Glutamatergic neuron (in vitro differentiated cells): Measurements from ENCODE around the gene RAD51B. TPM values are rescaled to one million over a fixed set of nuclear protein-coding genes. Genes with fewer than 3 reads are reported as not detected.

Experiments
- DNase-seq: peaks from one replicate; pipeline ENCODE4 v3.0.0; 2022
- H3K27ac Mint-ChIP-seq: one replicate; pipeline ENCODE4 v1.8.0; 2020; ENCODE audit warnings: mild to moderate bottlenecking, mixed read lengths, inconsistent platforms; ENCODE audit not compliant: unreplicated experiment
- H3K27me3 Mint-ChIP-seq: one replicate; pipeline ENCODE4 v1.8.0; 2020; ENCODE audit warnings: mild to moderate bottlenecking, moderate library complexity, mixed read lengths, inconsistent platforms; ENCODE audit not compliant: unreplicated experiment
- H3K36me3 Mint-ChIP-seq: one replicate; pipeline ENCODE4 v1.8.0; 2020; ENCODE audit warnings: mild to moderate bottlenecking, mixed read lengths, inconsistent platforms; ENCODE audit not compliant: unreplicated experiment
- H3K4me1 Mint-ChIP-seq: one replicate; pipeline ENCODE4 v1.8.0; 2020; ENCODE audit warnings: mild to moderate bottlenecking, low read depth, mixed read lengths, inconsistent platforms; ENCODE audit not compliant: unreplicated experiment
- H3K4me3 Mint-ChIP-seq: one replicate; pipeline ENCODE4 v1.8.0; 2020; ENCODE audit warnings: mild to moderate bottlenecking, mixed read lengths, inconsistent platforms; ENCODE audit not compliant: unreplicated experiment
- H3K9me3 Mint-ChIP-seq: one replicate; pipeline ENCODE4 v1.8.0; 2020; ENCODE audit warnings: mild to moderate bottlenecking, moderate library complexity, mixed read lengths, inconsistent platforms; ENCODE audit not compliant: unreplicated experiment
- total RNA-seq: library from RNA; stranded (reverse); fragmentation: NEBNext Ultra II Directional; extraction: Animal tissue kit (Norgen Biotek cat#: 25700); gene quantifications from one replicate; pipeline ENCODE4 v1.2.1, GENCODE V29; 2021; ENCODE audit not compliant: unreplicated experiment
- TF ChIP-seq, protein P1 (sequence below): fragments of 200-600 bp; sonication (generic); IDR thresholded peaks from one replicate; pipeline ENCODE4 v1.5.0; 2021; ENCODE audit not compliant: partially characterized antibody, unreplicated experiment

Gene RAD51B
- total RNA-seq, 1 donor from 2014 or later = 9.7 TPM

DNA sequence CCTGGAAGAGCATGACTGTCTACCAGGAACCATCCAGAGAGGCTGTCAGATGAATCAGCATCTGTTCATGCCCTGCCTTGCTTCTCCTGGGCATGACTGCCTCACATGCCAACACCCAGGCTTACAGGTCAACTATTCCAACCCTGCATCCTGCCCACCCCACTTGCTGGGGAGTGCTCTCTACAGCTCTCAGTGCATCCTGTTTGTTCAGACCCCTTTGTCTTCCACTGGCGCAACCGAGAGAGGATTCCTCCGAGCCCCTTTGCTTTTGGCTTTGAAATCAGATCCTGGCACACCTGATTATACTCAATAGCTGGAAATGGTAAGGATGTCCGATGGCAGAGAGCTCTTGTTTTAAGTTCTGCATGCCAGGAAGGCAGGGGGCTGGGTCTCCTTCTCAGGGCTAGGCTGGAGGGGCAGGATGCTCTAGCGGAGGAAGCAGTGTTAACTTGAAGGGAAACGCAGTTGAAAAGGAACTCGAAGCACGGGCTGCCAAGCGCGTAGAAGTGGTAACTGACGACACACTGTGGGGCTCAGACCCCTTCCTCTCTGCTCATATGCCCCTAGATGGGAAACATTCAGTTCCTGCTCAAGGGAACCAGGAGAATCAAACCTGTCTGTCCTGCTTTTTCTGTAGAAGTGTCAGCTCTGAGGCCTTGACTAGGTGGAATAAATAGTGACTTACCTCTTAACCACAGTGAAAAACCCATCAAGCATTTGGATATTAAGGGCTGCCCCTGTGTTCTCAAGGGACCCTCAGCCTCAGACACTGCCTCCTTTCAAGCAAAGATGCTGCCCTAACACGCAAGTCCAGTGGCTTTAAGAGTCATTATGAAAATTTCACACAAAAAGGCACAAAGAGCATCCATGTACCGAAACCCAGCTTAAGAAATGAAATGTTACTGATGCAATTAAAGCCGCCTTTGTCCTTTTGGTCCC is 675.8 kb downstream of the RAD51B start:
- H3K4me1 Mint-ChIP-seq = peaks cover 4% of the 10 kb centered on the region
- peaks cover 2% of the 10 kb centered on the region for H3K9me3 Mint-ChIP-seq
- H3K36me3 Mint-ChIP-seq = no peaks in the 10 kb centered on the region
- H3K27me3 Mint-ChIP-seq = peaks cover 3% of the 10 kb centered on the region
- H3K4me3 Mint-ChIP-seq = no peak overlapping the region
- no peak for DNase-seq
- H3K27ac Mint-ChIP-seq = no peak overlapping the region
- TF ChIP-seq, protein P1, sequence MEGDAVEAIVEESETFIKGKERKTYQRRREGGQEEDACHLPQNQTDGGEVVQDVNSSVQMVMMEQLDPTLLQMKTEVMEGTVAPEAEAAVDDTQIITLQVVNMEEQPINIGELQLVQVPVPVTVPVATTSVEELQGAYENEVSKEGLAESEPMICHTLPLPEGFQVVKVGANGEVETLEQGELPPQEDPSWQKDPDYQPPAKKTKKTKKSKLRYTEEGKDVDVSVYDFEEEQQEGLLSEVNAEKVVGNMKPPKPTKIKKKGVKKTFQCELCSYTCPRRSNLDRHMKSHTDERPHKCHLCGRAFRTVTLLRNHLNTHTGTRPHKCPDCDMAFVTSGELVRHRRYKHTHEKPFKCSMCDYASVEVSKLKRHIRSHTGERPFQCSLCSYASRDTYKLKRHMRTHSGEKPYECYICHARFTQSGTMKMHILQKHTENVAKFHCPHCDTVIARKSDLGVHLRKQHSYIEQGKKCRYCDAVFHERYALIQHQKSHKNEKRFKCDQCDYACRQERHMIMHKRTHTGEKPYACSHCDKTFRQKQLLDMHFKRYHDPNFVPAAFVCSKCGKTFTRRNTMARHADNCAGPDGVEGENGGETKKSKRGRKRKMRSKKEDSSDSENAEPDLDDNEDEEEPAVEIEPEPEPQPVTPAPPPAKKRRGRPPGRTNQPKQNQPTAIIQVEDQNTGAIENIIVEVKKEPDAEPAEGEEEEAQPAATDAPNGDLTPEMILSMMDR = no peak

DNA sequence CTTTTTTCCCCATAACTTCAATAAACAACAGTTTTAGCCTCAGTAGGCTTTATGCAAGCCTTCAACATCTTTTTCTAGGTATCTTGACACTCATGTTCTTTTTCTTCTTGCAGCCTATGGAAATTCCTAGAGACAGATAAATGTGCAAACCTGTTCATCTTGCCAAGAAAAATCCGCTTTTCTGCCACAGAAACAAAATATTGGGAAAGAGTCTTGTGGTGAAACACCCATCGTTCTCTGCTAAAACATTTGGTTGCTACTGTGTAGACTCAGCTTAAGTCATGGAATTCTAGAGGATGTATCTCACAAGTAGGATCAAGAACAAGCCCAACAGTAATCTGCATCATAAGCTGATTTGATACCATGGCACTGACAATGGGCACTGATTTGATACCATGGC is 677.4 kb downstream of the RAD51B start:
- no peak for DNase-seq
- Mint-ChIP-seq H3K27ac (no peak overlapping the region), H3K4me3 (no peak overlapping the region), H3K27me3 (peaks cover 3% of the 10 kb centered on the region), H3K36me3 (no peaks in the 10 kb centered on the region), H3K9me3 (peaks cover 2% of the 10 kb centered on the region), H3K4me1 (peaks cover 4% of the 10 kb centered on the region)
- TF ChIP-seq, protein P1 = no peak

DNA sequence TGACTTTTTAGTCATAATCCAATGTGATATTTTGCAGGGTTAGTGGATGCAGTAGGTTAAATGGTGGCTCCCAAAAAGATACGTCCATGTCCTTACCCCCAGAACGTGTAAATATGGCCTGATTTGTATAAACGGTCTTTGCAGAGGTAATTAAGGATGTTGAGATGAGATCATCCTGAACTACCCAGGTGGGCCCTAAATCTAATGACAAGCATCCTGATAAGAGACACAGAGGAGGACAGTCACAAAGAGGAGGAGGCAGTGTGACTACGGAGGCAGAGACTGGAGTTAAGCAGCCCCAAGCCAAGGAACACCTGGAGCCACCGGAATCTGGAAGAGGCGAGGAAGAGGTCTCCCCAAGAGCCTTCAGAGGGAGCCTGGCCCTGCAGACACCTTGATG is 679.9 kb downstream of the RAD51B start:
- no peak overlapping the region for H3K4me3 Mint-ChIP-seq
- no peaks in the 10 kb centered on the region for H3K36me3 Mint-ChIP-seq
- H3K4me1 Mint-ChIP-seq = peaks cover 7% of the 10 kb centered on the region
- no peak for DNase-seq
- H3K9me3 Mint-ChIP-seq = peaks cover 5% of the 10 kb centered on the region
- H3K27ac Mint-ChIP-seq = no peak overlapping the region
- TF ChIP-seq, protein P1 = no peak
- peaks cover 2% of the 10 kb centered on the region for H3K27me3 Mint-ChIP-seq

DNA sequence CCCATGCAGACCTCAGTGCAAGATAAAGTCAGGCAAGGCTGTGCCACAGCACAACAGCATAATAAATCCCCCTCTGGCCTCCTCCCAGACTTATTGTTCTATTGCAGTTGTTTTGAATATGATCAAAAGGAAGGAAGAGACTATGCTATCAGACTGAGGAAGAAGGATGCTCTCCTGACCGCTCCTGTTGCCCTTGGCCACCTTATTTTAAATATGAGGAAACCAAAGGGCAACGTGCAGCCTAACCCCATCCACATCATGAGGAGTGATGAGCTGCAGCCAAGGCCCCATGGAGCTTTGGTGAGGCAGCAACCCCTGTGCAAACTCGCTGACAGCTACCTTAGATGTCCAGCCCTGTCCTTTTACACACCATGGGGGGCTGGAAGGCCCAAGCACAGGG is 681.6 kb downstream of the RAD51B start:
- Mint-ChIP-seq H3K27ac (no peak overlapping the region), H3K9me3 (peaks cover 3% of the 10 kb centered on the region), H3K27me3 (peaks cover under 1% of the 10 kb centered on the region), H3K4me3 (no peak overlapping the region), H3K4me1 (peaks cover 11% of the 10 kb centered on the region), H3K36me3 (no peaks in the 10 kb centered on the region)
- no peak for DNase-seq
- TF ChIP-seq, protein P1 = no peak

DNA sequence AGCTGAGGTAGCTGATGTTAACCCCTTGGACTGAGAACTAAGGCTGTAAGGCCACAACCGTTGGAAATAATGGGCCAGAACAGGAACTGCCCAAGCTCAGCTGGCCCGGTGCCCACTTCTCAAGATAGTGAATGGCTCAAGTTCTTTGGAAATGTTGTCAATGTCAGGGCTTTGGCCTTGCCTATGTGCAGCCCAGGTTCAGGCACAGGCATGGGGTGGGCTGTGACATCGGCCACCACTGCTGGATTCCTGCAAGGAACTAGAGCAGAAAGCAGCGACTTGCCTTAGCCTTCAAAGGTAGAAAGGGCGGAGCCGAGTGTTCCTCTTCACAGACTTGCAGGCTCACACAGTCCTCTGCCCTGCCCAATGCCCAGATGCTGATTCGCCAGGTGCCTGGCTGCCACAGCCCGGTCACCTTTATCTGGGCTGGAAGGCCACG is 682.1 kb downstream of the RAD51B start:
- Mint-ChIP-seq H3K4me1 (peaks cover 11% of the 10 kb centered on the region), H3K27me3 (peaks cover 2% of the 10 kb centered on the region), H3K9me3 (peaks cover 5% of the 10 kb centered on the region), H3K27ac (no peak overlapping the region), H3K36me3 (no peaks in the 10 kb centered on the region), H3K4me3 (no peak overlapping the region)
- DNase-seq = no peak
- TF ChIP-seq, protein P1 = no peak
